ENCODE measurements around the gene KRT40. TPM values are rescaled to one million over a fixed set of nuclear protein-coding genes. Genes with fewer than 3 reads are reported as not detected.

KRT40 gene
- total and polyA plus RNA-seq, 9 of the 15 experiments (the other 6 are each of a cell fraction or from before 2014, with no cell fraction given) = not detected

GRCh38 chr17:40967582-40967981 is 16.5 kb downstream of the KRT40 start:
- intact Hi-C loops (cut with micrococcal nuclease) (no loop called here), in situ Hi-C loops (cut with MboI) (no loop called here)
- ChIA-PET CTCF (ENCODE audit: low intra/inter-chr PET ratio) (no interaction called here), POLR2A (no interaction called here)
- Histone ChIP-seq H3K9me1 (ENCODE audit: control insufficient read depth, insufficient read depth, low read length) (no peaks in the 10 kb centered on the region), H3K4me2 (ENCODE audit: insufficient read depth, low read length) (no peak overlapping the region), H3K27me3 (ENCODE audit: control insufficient read depth in 2 of 2, insufficient read depth in 2 of 2, low read length in 2 of 2) (no peaks in the 10 kb centered on the region), H3K4me3 (no peak overlapping the region), H3K4me1 (replicated peaks in 1 of 2; ENCODE audit: control insufficient read depth in 2 of 2, insufficient read depth in 2 of 2, low read length in 2 of 2) (no peaks in the 10 kb centered on the region), H3K36me3 (ENCODE audit: control insufficient read depth, insufficient read depth, low read length) (no peaks in the 10 kb centered on the region), H4K20me1 (replicated peaks; ENCODE audit: control insufficient read depth, insufficient read depth, low read length) (no peaks in the 10 kb centered on the region), H2AFZ (ENCODE audit: low read depth, low read length) (no peak overlapping the region), H3K79me2 (ENCODE audit: control insufficient read depth, insufficient read depth, low read length) (no peaks in the 10 kb centered on the region), H3K9ac (ENCODE audit: insufficient read depth in 1 of 2, low read depth in 2 of 2, low read length in 2 of 2) (no peak overlapping the region), H3K9me3 (replicated peaks; ENCODE audit: control insufficient read depth, insufficient read depth, low read depth, low read length) (no peaks in the 10 kb centered on the region), H3K27ac (ENCODE audit: extremely low read depth, low read depth, low read length) (no peak overlapping the region)
- BruUV-seq (replicated peaks) = no TSS peak
- DNase-seq (ENCODE audit: extremely low read depth in 1 of 4, low spot score in 3 of 4) (no peak), ATAC-seq (no peak), FAIRE-seq (no peak)
- WGBS (ENCODE audit: insufficient coverage, low coverage, missing lambda C conversion rate) = no CpG with 5 or more reads among the region's 1 CpG
- TF ChIP-seq ZNF449 (CRISPR knock-in tag; IDR thresholded peaks at IDR 0.05) (no peak), ZNF316 (IDR thresholded peaks at IDR 0.05) (peak; percentile 45), POLR2H (tag; IDR thresholded peaks at IDR 0.05; ENCODE audit: low read depth) (no peak), C11orf30 (IDR thresholded peaks at IDR 0.05; ENCODE audit: low read depth) (peak; percentile 27; the same call in 1 of the 2 replicates), FOXJ3 (CRISPR knock-in tag; IDR thresholded peaks at IDR 0.05) (no peak)

- no peaks in the 10 kb centered on the region for H3K27me3 ChIP-seq (ENCODE audit: control insufficient read depth in 2 of 2, insufficient read depth in 2 of 2, low read length in 2 of 2)
- no peak for TF ChIP-seq RBM25 (IDR thresholded peaks at IDR 0.05; ENCODE audit: low read depth, low read length, severe bottlenecking)
- TF ChIP-seq POLR3G (IDR thresholded peaks at IDR 0.05; ENCODE audit: extremely low read depth, insufficient read length, insufficient replicate concordance) = no peak
- no peak for TF ChIP-seq ZNF316 (IDR thresholded peaks at IDR 0.05)
- TF ChIP-seq ZBTB7A (IDR thresholded peaks at IDR 0.05; ENCODE audit: borderline replicate concordance, control insufficient read depth, low read depth, low read length) = no peak
- no peak for TF ChIP-seq TSC22D4 (tag; IDR thresholded peaks at IDR 0.05)
- no peak for TF ChIP-seq THRB (CRISPR knock-in tag; conservative IDR thresholded peaks at IDR 0.05)
- no peak for TF ChIP-seq ZNF280B (CRISPR knock-in tag; IDR thresholded peaks at IDR 0.05)
- no peak for TF ChIP-seq ZNF212 (CRISPR knock-in tag; IDR thresholded peaks at IDR 0.05)
- TF ChIP-seq ZFX (CRISPR knock-in tag; IDR thresholded peaks at IDR 0.05) = no peak
Observed at GRCh38 chr17:40966848-40967247, 17.3 kb downstream of the KRT40 start, which contains the start of gene KRT39. KRT39 (minus strand) TSS chr17:40966948; CDS start chr17:40966856, 92 bp downstream.

More at GRCh38 chr17:40966848-40967247, 17.3 kb downstream of the KRT40 start, which contains the start of gene KRT39:
- H3K9ac ChIP-seq (ENCODE audit: insufficient read depth in 1 of 2, low read depth in 2 of 2, low read length in 2 of 2) = no peak within 1 kb of the TSS
- in situ Hi-C loops (cut with MboI) (no loop called here), intact Hi-C loops (cut with micrococcal nuclease) (no loop called here)
- H3K79me2 ChIP-seq (ENCODE audit: control insufficient read depth, insufficient read depth, low read length) = no peaks in the 10 kb centered on the region
- H4K20me1 ChIP-seq (replicated peaks; ENCODE audit: control insufficient read depth, insufficient read depth, low read length) = no peaks in the 10 kb centered on the region
- no peaks in the 10 kb centered on the region for H3K4me1 ChIP-seq (replicated peaks in 1 of 2; ENCODE audit: control insufficient read depth in 2 of 2, insufficient read depth in 2 of 2, low read length in 2 of 2)
- no peaks in the 10 kb centered on the region for H3K9me3 ChIP-seq (replicated peaks; ENCODE audit: control insufficient read depth, insufficient read depth, low read depth, low read length)
- no TSS peak for BruUV-seq (replicated peaks)
- 0% methylated on average over 1 of the region's 1 CpG for WGBS (ENCODE audit: insufficient coverage, low coverage, missing lambda C conversion rate)
- CTCF ChIA-PET (ENCODE audit: low intra/inter-chr PET ratio) = no interaction called here
- no peak for FAIRE-seq
- H3K4me2 ChIP-seq (ENCODE audit: insufficient read depth, low read length) = no peak within 1 kb of the TSS
- no peaks in the 10 kb centered on the region for H3K9me1 ChIP-seq (ENCODE audit: control insufficient read depth, insufficient read depth, low read length)
- H3K4me3 ChIP-seq = no peak within 1 kb of the TSS
- no peak for DNase-seq (ENCODE audit: extremely low read depth in 1 of 4, low spot score in 3 of 4)
- no peak within 1 kb of the TSS for H2AFZ ChIP-seq (ENCODE audit: low read depth, low read length)
- no peak within 1 kb of the TSS for H3K27ac ChIP-seq (ENCODE audit: extremely low read depth, low read depth, low read length)
- POLR2A ChIA-PET = interaction anchor here (0.5 to 1.0 kb wide), 2 partner anchors 11 to 244 kb away, joined by 3 to 4 read pairs; no protein-coding TSS in a partner anchor
- ATAC-seq = no peak
- H3K36me3 ChIP-seq (ENCODE audit: control insufficient read depth, insufficient read depth, low read length) = no peaks in the 10 kb centered on the region

Data from K562 (cell line).